HepG2 (cell line): ENCODE results near the gene ACER2. TPM values are rescaled to one million over a fixed set of nuclear protein-coding genes. Genes with fewer than 3 reads are reported as not detected.
"Not testable (repeated sequence)": the region's sequence is repeated elsewhere in the genome, so short reads cannot be mapped to it uniquely, and the experiment has no call there.

Experiments used
- ATAC-seq: fragments of 200-7000 bp; cut with Tn5 transposase; 3 replicates; pipeline ENCODE4 v1.9.1; 2020; ENCODE audit warnings: mild to moderate bottlenecking, moderate library complexity
- BruUV-seq: library from RNA; stranded (reverse); fragments of 400-500 nt; replicated peaks from 2 replicates; lab custom pipeline; 2021; lab: Mats Ljungman, UMichigan
- CTCF ChIA-PET: fragments of 300-600 bp; formaldehyde crosslinking; extraction: SDS; loops from one replicate; lab custom pipeline; 2021; ENCODE audit warnings: low total read pairs, inconsistent platforms, low intra/inter-chr PET ratio; lab: Yijun Ruan, JAX
- POLR2A ChIA-PET: fragments of 350-600 bp; sonication (Branson Sonifier 250); formaldehyde crosslinking; loops from one replicate; lab custom pipeline; 2020; ENCODE audit warnings: antibody characterized with exemption, inconsistent platforms; lab: Yijun Ruan, JAX
- DNase-seq: peaks from one replicate; pipeline ENCODE4 v3.0.0-alpha.2; 2015; ENCODE audit warnings: low spot score
- FAIRE-seq: peaks from 3 replicates; lab custom pipeline; 2011; peaks lifted over from hg19 to GRCh38; lab: Jason Lieb, UNC
- H2AFZ ChIP-seq: one replicate; pipeline ENCODE4 v1.6.1; 2011; ENCODE audit warnings: low read length, inconsistent platforms
- H3K27ac ChIP-seq: fragments of 300-600 bp; 3 replicates; pipeline ENCODE4 v1.8.0; 2011; ENCODE audit warnings: mixed run types, mild to moderate bottlenecking, mixed read lengths, low read length, inconsistent platforms; ENCODE audit not compliant: insufficient read depth; ENCODE audit errors: extremely low read length
- H3K27me3 ChIP-seq, 2 experiments: fragments of 200-600 bp in 1 of 2; 2 replicates in 1 of 2; 3 replicates in 1 of 2; pipeline versions ENCODE4 v1.6.0 to v1.8.0; 2011; ENCODE audit warnings: low read length in 2 of 2, mild to moderate bottlenecking in 2 of 2, moderate library complexity in 2 of 2, inconsistent platforms in 1 of 2; ENCODE audit not compliant: insufficient read depth in 2 of 2, control insufficient read depth in 1 of 2
- H3K36me3 ChIP-seq, 2 experiments: fragments of 200-600 bp in 1 of 2; replicated peaks in 1 of 2; 2 replicates in 1 of 2; 3 replicates in 1 of 2; pipeline versions ENCODE4 v1.5.1 to v1.8.0; 2011; ENCODE audit warnings: low read length in 2 of 2, inconsistent platforms in 1 of 2; ENCODE audit not compliant: insufficient read depth in 2 of 2, control insufficient read depth in 1 of 2
- H3K4me1 ChIP-seq: 2 replicates; pipeline ENCODE4 v1.5.1; 2012; ENCODE audit warnings: low read length, inconsistent platforms; ENCODE audit not compliant: insufficient read depth
- H3K4me2 ChIP-seq: 2 replicates; pipeline ENCODE4 v1.6.0; 2011; ENCODE audit warnings: low read depth, low read length, inconsistent platforms
- H3K4me3 ChIP-seq, 3 experiments: fragments of 200-600 bp in 1 of 3; sonication (generic), shearing (Covaris generic) in 1 of 3; replicated peaks in 1 of 3; 2 replicates each; pipeline ENCODE4 v1.5.1; 2011 to 2016; ENCODE audit warnings: low read length in 3 of 3, inconsistent platforms in 2 of 3, low read depth in 2 of 3, mild to moderate bottlenecking in 2 of 3, control low read depth in 1 of 3, mixed read lengths in 1 of 3; ENCODE audit not compliant: insufficient read depth in 1 of 3
- H3K79me2 ChIP-seq: one replicate; pipeline ENCODE4 v1.6.1; 2011; ENCODE audit warnings: low read length, inconsistent platforms; ENCODE audit not compliant: insufficient read depth
- H3K9ac ChIP-seq: 2 replicates; pipeline ENCODE4 v1.6.0; 2011; ENCODE audit warnings: mild to moderate bottlenecking, low read depth, low read length, inconsistent platforms; ENCODE audit not compliant: insufficient read depth
- H3K9me3 ChIP-seq: 2 replicates; pipeline ENCODE4 v1.5.1; 2012; ENCODE audit warnings: mild to moderate bottlenecking, low read length
- H4K20me1 ChIP-seq: 2 replicates; pipeline ENCODE4 v1.6.0; 2011; ENCODE audit warnings: inconsistent platforms, mild to moderate bottlenecking, low read length, moderate library complexity; ENCODE audit not compliant: insufficient read depth
- CHD4 ChIP-seq: fragments of 200-600 bp; sonication (generic); IDR thresholded peaks from 2 replicates; pipeline ENCODE4 v1.7.0; 2017; ENCODE audit warnings: mild to moderate bottlenecking, low read length, borderline replicate concordance
- SP2 ChIP-seq: sonication (generic); formaldehyde crosslinking; IDR thresholded peaks from 2 replicates; pipeline ENCODE4 v1.5.1; 2020; ENCODE audit warnings: mild to moderate bottlenecking, missing genetic modification reagents
- SPEN ChIP-seq: sonication (generic); formaldehyde crosslinking; IDR thresholded peaks from 2 replicates; pipeline ENCODE4 v1.5.1; 2020; ENCODE audit warnings: low read depth, mild to moderate bottlenecking, missing genetic modification reagents
- U2AF1 ChIP-seq: fragments of 200-400 bp; formaldehyde crosslinking; optimal IDR thresholded peaks from 2 replicates; pipeline ENCODE3; 2017; ENCODE audit warnings: mild to moderate bottlenecking, low read depth, low read length
- ZBTB20 ChIP-seq: sonication (generic); formaldehyde crosslinking; IDR thresholded peaks from 2 replicates; pipeline ENCODE4 v1.8.1; 2023; ENCODE audit warnings: missing genetic modification reagents, low read depth, mild to moderate bottlenecking, borderline replicate concordance
- ZNF432 ChIP-seq: sonication (generic); formaldehyde crosslinking; IDR thresholded peaks from 2 replicates; pipeline ENCODE4 v1.5.0; 2020; ENCODE audit warnings: missing genetic modification reagents, mild to moderate bottlenecking, borderline replicate concordance
- ZNF850 ChIP-seq: sonication (generic); formaldehyde crosslinking; conservative IDR thresholded peaks from 2 replicates; pipeline ENCODE4 v1.9.0; 2021; ENCODE audit warnings: mild to moderate bottlenecking, missing genetic modification reagents
- WGBS: methylation state at CpG from one replicate; pipeline ENCODE4 v1.1.6; 2017; ENCODE audit warnings: low lambda C conversion rate; 5-methylcytosine and 5-hydroxymethylcytosine counted together
- in situ Hi-C: cut with HindIII; loops from 2 replicates; pipeline ENCODE4 v1.10.0; 2017; ENCODE audit warnings: low pct_unique_long_range_greater_than_20kb; ENCODE audit not compliant: extremely low pct_ligation_motif_present
- intact Hi-C: fragments of 100-400 bp; cut with micrococcal nuclease; formaldehyde crosslinking; loops from one replicate; pipeline ENCODE4 v1.10.0; 2022; ENCODE audit not compliant: unreplicated experiment
- polyA plus RNA-seq, 8 experiments: library from polyadenylated mRNA; depleted of rRNA in 3 of 8; stranded (reverse) in 7 of 8; unstranded in 1 of 8; fragments of >200 nt; fragmentation: Illumina TruSeq in 4 of 8; extraction: Trizol in 4 of 8; gene quantifications; 2 replicates each; pipeline versions ENCODE4 v1.2.1 to v1.2.3, GENCODE V29; 2011 to 2016; ENCODE audit warnings: low read depth in 4 of 8, missing spikeins in 1 of 8, mixed read lengths in 1 of 8; ENCODE audit not compliant: insufficient read depth in 1 of 8
- total RNA-seq, 5 experiments: library from RNA; depleted of rRNA; stranded (reverse); fragments of >200 nt; fragmentation: Illumina TruSeq; extraction: Trizol; gene quantifications; 2 replicates each; pipeline ENCODE4 v1.2.3, GENCODE V29; 2016; ENCODE audit warnings: low read depth in 1 of 5

ACER2 gene
- total and polyA plus RNA-seq, 2 of the 13 experiments (the other 11 are each of a cell fraction or from before 2014, with no cell fraction given) = 1.9 to 3.4 TPM

GRCh38 chr9:19380826-19381075, 28.1 kb upstream of the ACER2 start:
- Histone ChIP-seq H3K27ac (peak overlapping the region; percentile 91), H3K27me3 (no peaks in the 10 kb centered on the region; a peak in 1 of 5 replicates), H3K4me2 (peak overlapping the region; percentile 80), H3K9me3 (no peaks in the 10 kb centered on the region), H2AFZ (no peak overlapping the region), H3K4me3 (peak overlapping the region; percentile 73 to 98 (median 93)), H3K79me2 (peaks cover 32% of the 10 kb centered on the region), H3K36me3 (peaks cover 6 to 34% of the 10 kb centered on the region in 2 experiments), H4K20me1 (peaks cover 32% of the 10 kb centered on the region), H3K4me1 (peaks cover 31% of the 10 kb centered on the region), H3K9ac (peak overlapping the region; percentile 98)
- BruUV-seq = no TSS peak
- 0 out of 2 replicates have a peak, but pooled peaks have one; percentile 4 for TF ChIP-seq ZBTB20
- TF ChIP-seq CHD4 = 0 out of 2 replicates have a peak, but pooled peaks have one; percentile 18
- 0 out of 2 replicates have a peak, but pooled peaks have one; percentile 12 for TF ChIP-seq ZNF432 (CRISPR knock-in tag)
- TF ChIP-seq SPEN = no peak
- TF ChIP-seq SP2 = no peak
- WGBS = under 1% methylated on average over 6 of the region's 6 CpGs
- ATAC-seq (no peak; the same call in 2 of the 3 replicates), DNase-seq (no peak), FAIRE-seq (no peak)
- ChIA-PET POLR2A (interaction anchor here (0.9 to 2.3 kb wide), 4 partner anchors 10 to 229 kb away, joined by 3 to 10 read pairs (median 7); partner anchors contain the start of genes ACER2 and DENND4C), CTCF (no interaction called here)
- intact Hi-C loops (loop anchor here (1.0 kb wide), 2 partner anchors 28 to 76 kb away; no protein-coding TSS in a partner anchor), in situ Hi-C loops (no loop called here)

GRCh38 chr9:19381656-19382055, 27.2 kb upstream of the ACER2 start:
- no TSS peak for BruUV-seq
- TF ChIP-seq ZNF850 (CRISPR knock-in tag) = 0 out of 2 replicates have a peak, but pooled peaks have one; percentile 7
- TF ChIP-seq U2AF1 = no peak
- POLR2A ChIA-PET = no interaction called here
- no peak overlapping the region for H3K9ac ChIP-seq
- no peak overlapping the region for H2AFZ ChIP-seq
- H3K4me2 ChIP-seq = no peak overlapping the region
- FAIRE-seq (no peak), ATAC-seq (no peak), DNase-seq (no peak)
- 0 out of 6 replicates have a peak overlapping the region, but pooled peaks of 1 of the 3 experiments have one; percentile 93 for H3K4me3 ChIP-seq
- WGBS = 98% methylated on average over 2 of the region's 2 CpGs
- peaks cover 31% of the 10 kb centered on the region for H3K4me1 ChIP-seq
- CTCF ChIA-PET = no interaction called here
- no peaks in the 10 kb centered on the region; a peak in 1 of 5 replicates for H3K27me3 ChIP-seq
- H3K27ac ChIP-seq = no peak overlapping the region
- intact Hi-C loops = no loop called here
- no peaks in the 10 kb centered on the region for H3K9me3 ChIP-seq
- H4K20me1 ChIP-seq = peaks cover 24% of the 10 kb centered on the region
- in situ Hi-C loops = no loop called here
- H3K36me3 ChIP-seq = peaks cover 5 to 25% of the 10 kb centered on the region in 2 experiments
- H3K79me2 ChIP-seq = peaks cover 32% of the 10 kb centered on the region

- H3K4me3 ChIP-seq, POLR2A ChIA-PET, H3K27ac ChIP-seq, DNase-seq, ATAC-seq, H3K36me3 ChIP-seq, H3K9me3 ChIP-seq, H3K9ac ChIP-seq, H2AFZ ChIP-seq, intact Hi-C loops, H3K4me2 ChIP-seq, FAIRE-seq, H4K20me1 ChIP-seq, H3K4me1 ChIP-seq, in situ Hi-C loops, H3K79me2 ChIP-seq, CTCF ChIA-PET, BruUV-seq, H3K27me3 ChIP-seq: not testable (repeated sequence)
- 88% methylated on average over 14 of the region's 14 CpGs for WGBS
These were observed 23.6 kb upstream of the ACER2 start for GRCh38 chr9:19385212-19385611.
